WTC11 (cell line): ENCODE data around the gene NPPA. TPM values are rescaled to one million over a fixed set of nuclear protein-coding genes. Genes with fewer than 3 reads are reported as not detected.

Source experiments
- ATAC-seq: fragments of 200-7000 bp; cut with Tn5 transposase; 2 replicates; pipeline ENCODE4 v1.10.0; 2021; ENCODE audit warnings: mild to moderate bottlenecking, moderate library complexity
- CTCF ChIA-PET: fragments of 300-600 bp; sonication (Branson Sonifier 250); formaldehyde crosslinking; loops from one replicate; lab custom pipeline; 2021; ENCODE audit warnings: antibody characterized with exemption; lab: Charles Lee
- POLR2A ChIA-PET: fragments of 350-600 bp; sonication (Branson Sonifier 250); formaldehyde crosslinking; loops from one replicate; lab custom pipeline; 2021; ENCODE audit warnings: antibody characterized with exemption; lab: Charles Lee
- DNase-seq: peaks from one replicate; pipeline ENCODE4 v3.0.0; 2021; ENCODE audit warnings: low spot score
- H3K27ac Mint-ChIP-seq: 2 replicates; pipeline ENCODE4 v1.8.0; 2021; ENCODE audit warnings: mixed read lengths
- H3K27me3 Mint-ChIP-seq: 2 replicates; pipeline ENCODE4 v1.8.0; 2021; ENCODE audit warnings: low read depth, mild to moderate bottlenecking, moderate library complexity, mixed read lengths
- H3K36me3 Mint-ChIP-seq: 2 replicates; pipeline ENCODE4 v1.8.0; 2021; ENCODE audit warnings: mixed read lengths
- H3K4me1 Mint-ChIP-seq: 2 replicates; pipeline ENCODE4 v1.8.0; 2022; ENCODE audit warnings: mixed read lengths
- H3K4me3 Mint-ChIP-seq: 2 replicates; pipeline ENCODE4 v1.8.0; 2021; ENCODE audit warnings: mild to moderate bottlenecking, moderate library complexity, mixed read lengths
- H3K9me3 Mint-ChIP-seq: 2 replicates; pipeline ENCODE4 v1.8.0; 2021; ENCODE audit warnings: mixed read lengths
- AR ChIP-seq: fragments of 250-450 bp; sonication (Bioruptor Pico); IDR thresholded peaks from 2 replicates; pipeline ENCODE4 v1.9.0; 2021; ENCODE audit warnings: mild to moderate bottlenecking
- ARID4B ChIP-seq: sonication (generic); formaldehyde crosslinking; IDR thresholded peaks from 2 replicates; pipeline ENCODE4 v1.8.0; 2023; ENCODE audit warnings: missing genetic modification reagents, mild to moderate bottlenecking, borderline replicate concordance
- CREM ChIP-seq: sonication (generic); formaldehyde crosslinking; IDR thresholded peaks from 2 replicates; pipeline ENCODE4 v1.8.1; 2022; ENCODE audit warnings: mild to moderate bottlenecking, missing genetic modification reagents, moderate library complexity
- FOXP1 ChIP-seq: sonication (generic); formaldehyde crosslinking; IDR thresholded peaks from 2 replicates; pipeline ENCODE4 v1.8.0; 2022; ENCODE audit warnings: missing genetic modification reagents, mild to moderate bottlenecking, moderate library complexity, borderline replicate concordance
- GRHL2 ChIP-seq: fragments of 250-450 bp; sonication (Bioruptor Pico); IDR thresholded peaks from 2 replicates; pipeline ENCODE4 v1.8.0; 2022; ENCODE audit warnings: mild to moderate bottlenecking, moderate library complexity; ENCODE audit not compliant: insufficient replicate concordance, severe bottlenecking
- HMGA2 ChIP-seq: fragments of 250-450 bp; sonication (Bioruptor Pico); IDR thresholded peaks from 2 replicates; pipeline ENCODE4 v1.4.0; 2021; ENCODE audit warnings: mild to moderate bottlenecking, moderate library complexity
- IRF2 ChIP-seq: sonication (generic); formaldehyde crosslinking; IDR thresholded peaks from 2 replicates; pipeline ENCODE4 v1.8.0; 2022; ENCODE audit warnings: low read depth, missing genetic modification reagents, borderline replicate concordance
- KAT7 ChIP-seq: sonication (generic); formaldehyde crosslinking; IDR thresholded peaks from 2 replicates; pipeline ENCODE4 v1.8.1; 2023; ENCODE audit warnings: missing genetic modification reagents, mild to moderate bottlenecking, borderline replicate concordance
- MYBL2 ChIP-seq: sonication (generic); formaldehyde crosslinking; IDR thresholded peaks from 2 replicates; pipeline ENCODE4 v1.8.1; 2023; ENCODE audit warnings: mild to moderate bottlenecking, moderate library complexity, missing genetic modification reagents
- NFATC4 ChIP-seq: fragments of 250-450 bp; sonication (Bioruptor Pico); IDR thresholded peaks from 2 replicates; pipeline ENCODE4 v1.9.0; 2021; ENCODE audit warnings: mild to moderate bottlenecking
- NR1H2 ChIP-seq: sonication (generic); formaldehyde crosslinking; IDR thresholded peaks from 2 replicates; pipeline ENCODE4 v1.9.0; 2021; ENCODE audit warnings: mild to moderate bottlenecking, moderate library complexity, missing genetic modification reagents
- SOX15 ChIP-seq: fragments of 250-450 bp; sonication (Bioruptor Pico); IDR thresholded peaks from 2 replicates; pipeline ENCODE4 v1.9.0; 2021; ENCODE audit warnings: mild to moderate bottlenecking
- TEAD4 ChIP-seq: sonication (generic); formaldehyde crosslinking; IDR thresholded peaks from 2 replicates; pipeline ENCODE4 v1.8.0; 2022; ENCODE audit warnings: mild to moderate bottlenecking, missing genetic modification reagents
- ZBTB21 ChIP-seq: sonication (generic); formaldehyde crosslinking; IDR thresholded peaks from 2 replicates; pipeline ENCODE4 v1.8.1; 2023; ENCODE audit warnings: mild to moderate bottlenecking, missing genetic modification reagents, borderline replicate concordance
- ZBTB43 ChIP-seq: sonication (generic); formaldehyde crosslinking; IDR thresholded peaks from 2 replicates; pipeline ENCODE4 v1.8.1; 2023; ENCODE audit warnings: mild to moderate bottlenecking, missing genetic modification reagents
- ZNF138 ChIP-seq: sonication (generic); formaldehyde crosslinking; conservative IDR thresholded peaks from 2 replicates; pipeline ENCODE4 v1.8.1; 2022; ENCODE audit warnings: mild to moderate bottlenecking, moderate library complexity, missing genetic modification reagents
- ZNF219 ChIP-seq: sonication (generic); formaldehyde crosslinking; IDR thresholded peaks from 2 replicates; pipeline ENCODE4 v1.8.0; 2023; ENCODE audit warnings: missing genetic modification reagents, mild to moderate bottlenecking, borderline replicate concordance
- ZNF317 ChIP-seq: sonication (generic); formaldehyde crosslinking; IDR thresholded peaks from 2 replicates; pipeline ENCODE4 v1.8.1; 2023; ENCODE audit warnings: low read depth, mild to moderate bottlenecking, moderate library complexity, missing genetic modification reagents, borderline replicate concordance
- ZNF396 ChIP-seq: fragments of 250-450 bp; sonication (Bioruptor Pico); IDR thresholded peaks from 2 replicates; pipeline ENCODE4 v1.8.0; 2021; ENCODE audit warnings: mild to moderate bottlenecking, moderate library complexity, borderline replicate concordance
- total RNA-seq: library from RNA; stranded (reverse); gene quantifications from 3 replicates; pipeline ENCODE4 v1.2.3, GENCODE V29; 2021
- TF ChIP-seq, protein P1 (sequence below): sonication (generic); formaldehyde crosslinking; IDR thresholded peaks from 2 replicates; pipeline ENCODE4 v1.8.1; 2023; ENCODE audit warnings: mild to moderate bottlenecking, missing genetic modification reagents
- TF ChIP-seq, protein P2 (sequence below): sonication (generic); formaldehyde crosslinking; IDR thresholded peaks from 2 replicates; pipeline ENCODE4 v1.8.1; 2022; ENCODE audit warnings: mild to moderate bottlenecking, missing genetic modification reagents, moderate library complexity, borderline replicate concordance

Gene NPPA
- total RNA-seq, 1 experiment from 2014 or later = not detected

- TF ChIP-seq AR (CRISPR knock-in tag) = no peak
- no peak for TF ChIP-seq MYBL2 (CRISPR knock-in tag)
- TF ChIP-seq ZBTB21 (CRISPR knock-in tag) = no peak
- TF ChIP-seq NR1H2 (CRISPR knock-in tag) = no peak
- TF ChIP-seq, all 79 proteins: peak for 0
Observed at GRCh38 chr1:11877074-11877473, 29.5 kb upstream of the NPPA start (continued).

GRCh38 chr1:11875094-11875493 lies 27.5 kb upstream of the NPPA start:
- peak; percentile 80 for ATAC-seq
- TF ChIP-seq GRHL2 (CRISPR knock-in tag) = no peak
- no peak for TF ChIP-seq SOX15 (CRISPR knock-in tag)
- TF ChIP-seq ZNF396 (CRISPR knock-in tag) = no peak
- no peak for TF ChIP-seq MYBL2 (CRISPR knock-in tag)
- no peak for TF ChIP-seq NFATC4
- TF ChIP-seq, all 79 proteins: peak for 0
- no peaks in the 10 kb centered on the region for H3K9me3 Mint-ChIP-seq
- CTCF ChIA-PET = interaction anchor here (0.6 to 1.4 kb wide), 13 partner anchors 11 to 161 kb away, joined by 3 to 11 read pairs (median 4); partner anchors contain the start of genes CLCN6, MTHFR, NPPA and NPPB
- no peak overlapping the region for H3K27ac Mint-ChIP-seq
- DNase-seq = peak; percentile 45
- no peak overlapping the region for H3K4me3 Mint-ChIP-seq
- no peaks in the 10 kb centered on the region for H3K36me3 Mint-ChIP-seq
- POLR2A ChIA-PET = interaction anchor here (1.4 kb wide), 1 partner anchor 33 kb away, joined by 5 read pairs; no protein-coding TSS in a partner anchor
- H3K27me3 Mint-ChIP-seq = no peaks in the 10 kb centered on the region
- H3K4me1 Mint-ChIP-seq = no peaks in the 10 kb centered on the region

DNA sequence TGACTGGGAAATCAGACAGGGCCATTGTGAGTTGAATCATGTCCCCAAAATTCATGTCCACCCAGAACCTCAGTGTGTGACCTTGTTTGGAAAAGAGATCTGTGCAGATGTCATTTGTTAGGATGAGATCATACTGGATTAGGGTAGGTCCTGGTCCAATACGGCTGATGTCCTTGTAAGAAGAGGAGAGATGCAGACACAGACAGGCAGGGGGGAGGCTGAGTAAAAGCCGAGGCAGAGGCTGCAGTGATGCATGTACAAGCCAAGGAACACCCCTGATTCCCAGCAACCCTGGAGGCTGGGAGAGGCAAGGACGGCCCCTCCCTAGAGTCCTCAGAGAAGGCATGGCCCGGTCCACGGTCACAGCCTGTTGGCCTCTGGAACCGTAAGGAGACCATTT lies 27.0 kb upstream of the NPPA start:
- Mint-ChIP-seq H3K27ac (0 out of 2 replicates have a peak overlapping the region, but pooled peaks have one; percentile 20), H3K9me3 (no peaks in the 10 kb centered on the region), H3K36me3 (no peaks in the 10 kb centered on the region), H3K4me1 (no peaks in the 10 kb centered on the region), H3K27me3 (no peaks in the 10 kb centered on the region), H3K4me3 (no peak overlapping the region)
- no peak for DNase-seq
- CTCF ChIA-PET = interaction anchor here (0.8 to 1.2 kb wide), 4 partner anchors 16 to 49 kb away, joined by 3 to 11 read pairs (median 4); partner anchors contain the start of gene NPPB
- ATAC-seq = no peak; the same call in 1 of the 2 replicates
- POLR2A ChIA-PET = interaction anchor here (1.4 kb wide), 1 partner anchor 33 kb away, joined by 5 read pairs; no protein-coding TSS in a partner anchor
- TF ChIP-seq, protein P1, sequence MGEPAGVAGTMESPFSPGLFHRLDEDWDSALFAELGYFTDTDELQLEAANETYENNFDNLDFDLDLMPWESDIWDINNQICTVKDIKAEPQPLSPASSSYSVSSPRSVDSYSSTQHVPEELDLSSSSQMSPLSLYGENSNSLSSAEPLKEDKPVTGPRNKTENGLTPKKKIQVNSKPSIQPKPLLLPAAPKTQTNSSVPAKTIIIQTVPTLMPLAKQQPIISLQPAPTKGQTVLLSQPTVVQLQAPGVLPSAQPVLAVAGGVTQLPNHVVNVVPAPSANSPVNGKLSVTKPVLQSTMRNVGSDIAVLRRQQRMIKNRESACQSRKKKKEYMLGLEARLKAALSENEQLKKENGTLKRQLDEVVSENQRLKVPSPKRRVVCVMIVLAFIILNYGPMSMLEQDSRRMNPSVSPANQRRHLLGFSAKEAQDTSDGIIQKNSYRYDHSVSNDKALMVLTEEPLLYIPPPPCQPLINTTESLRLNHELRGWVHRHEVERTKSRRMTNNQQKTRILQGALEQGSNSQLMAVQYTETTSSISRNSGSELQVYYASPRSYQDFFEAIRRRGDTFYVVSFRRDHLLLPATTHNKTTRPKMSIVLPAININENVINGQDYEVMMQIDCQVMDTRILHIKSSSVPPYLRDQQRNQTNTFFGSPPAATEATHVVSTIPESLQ (CRISPR knock-in tag) = no peak
- no peak for TF ChIP-seq IRF2
- TF ChIP-seq ZNF317 = no peak
- TF ChIP-seq TEAD4 = no peak
- TF ChIP-seq, protein P2, sequence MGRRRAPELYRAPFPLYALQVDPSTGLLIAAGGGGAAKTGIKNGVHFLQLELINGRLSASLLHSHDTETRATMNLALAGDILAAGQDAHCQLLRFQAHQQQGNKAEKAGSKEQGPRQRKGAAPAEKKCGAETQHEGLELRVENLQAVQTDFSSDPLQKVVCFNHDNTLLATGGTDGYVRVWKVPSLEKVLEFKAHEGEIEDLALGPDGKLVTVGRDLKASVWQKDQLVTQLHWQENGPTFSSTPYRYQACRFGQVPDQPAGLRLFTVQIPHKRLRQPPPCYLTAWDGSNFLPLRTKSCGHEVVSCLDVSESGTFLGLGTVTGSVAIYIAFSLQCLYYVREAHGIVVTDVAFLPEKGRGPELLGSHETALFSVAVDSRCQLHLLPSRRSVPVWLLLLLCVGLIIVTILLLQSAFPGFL (CRISPR knock-in tag) = no peak
- no peak for TF ChIP-seq ZNF138
- TF ChIP-seq KAT7 (CRISPR knock-in tag) = no peak
- no peak for TF ChIP-seq FOXP1 (CRISPR knock-in tag)
- TF ChIP-seq CREM (CRISPR knock-in tag) = no peak
- TF ChIP-seq ARID4B (CRISPR knock-in tag) = no peak
- TF ChIP-seq SOX15 (CRISPR knock-in tag) = no peak
- no peak for TF ChIP-seq ZNF219
- TF ChIP-seq HMGA2 (CRISPR knock-in tag) = no peak
- no peak for TF ChIP-seq NR1H2 (CRISPR knock-in tag)
- TF ChIP-seq ZBTB43 (CRISPR knock-in tag) = no peak
